ENCODE measurements around the gene OTOS. TPM values are rescaled to one million over a fixed set of nuclear protein-coding genes. Genes with fewer than 3 reads are reported as not detected.

Gene OTOS
- total and polyA plus RNA-seq, 2 experiments from 2014 or later = not detected

GRCh38 chr2:240184656-240185055 lies 44.2 kb upstream of the OTOS start:
- TF ChIP-seq EZH2 (IDR thresholded peaks at IDR 0.05; ENCODE audit: insufficient read depth, poor library complexity, severe bottlenecking) = no peak
- Histone ChIP-seq H3K4me3 (no peak overlapping the region), H4K20me1 (ENCODE audit: insufficient read depth) (no peaks in the 10 kb centered on the region), H3K9me2 (ENCODE audit: insufficient read depth) (no peaks in the 10 kb centered on the region), H3K36me3 (ENCODE audit: low read depth) (no peaks in the 10 kb centered on the region), H3K27me3 (replicated peaks; ENCODE audit: insufficient read depth) (peaks cover 79% of the 10 kb centered on the region), H3K9ac (no peak overlapping the region), H3K9me3 (ENCODE audit: low read depth) (no peaks in the 10 kb centered on the region), H3K27ac (no peak overlapping the region), H3F3A (ENCODE audit: insufficient read depth) (no peaks in the 10 kb centered on the region), H3K4me1 (ENCODE audit: insufficient read depth) (no peaks in the 10 kb centered on the region), H2AFZ (no peak overlapping the region), H3K79me2 (ENCODE audit: insufficient read depth) (no peaks in the 10 kb centered on the region), H3K4me2 (ENCODE audit: unreplicated experiment) (no peak overlapping the region)
- in situ Hi-C loops (cut with MboI) = no loop called here
- WGBS, 2 experiments (ENCODE audit: low coverage in 1 of 2, low lambda C conversion rate in 2 of 2, missing lambda C conversion rate in 2 of 2) = 18 to 23% methylated on average over 3 of the region's 3 CpGs
- no peak for DNase-seq

- no peak overlapping the region for H3K27ac ChIP-seq
Measured at GRCh38 chr2:240183875-240184590, 43.6 kb upstream of the OTOS start.

GRCh38 chr2:240183006-240183874 lies 42.8 kb upstream of the OTOS start:
- TF ChIP-seq EZH2 (IDR thresholded peaks at IDR 0.05; ENCODE audit: insufficient read depth, poor library complexity, severe bottlenecking) (no peak), EZH2phosphoT487 (IDR thresholded peaks at IDR 0.05; ENCODE audit: insufficient read depth, low read depth) (no peak)
- Histone ChIP-seq H3K79me2 (ENCODE audit: insufficient read depth) (no peaks in the 10 kb centered on the region), H4K20me1 (ENCODE audit: insufficient read depth) (no peaks in the 10 kb centered on the region), H3K36me3 (ENCODE audit: low read depth) (no peaks in the 10 kb centered on the region), H3K4me1 (ENCODE audit: insufficient read depth) (no peaks in the 10 kb centered on the region), H3K27ac (no peak overlapping the region), H3K27me3 (replicated peaks; ENCODE audit: insufficient read depth) (peaks cover 79% of the 10 kb centered on the region), H3K9me2 (ENCODE audit: insufficient read depth) (no peaks in the 10 kb centered on the region), H3K9me3 (ENCODE audit: low read depth) (no peaks in the 10 kb centered on the region), H3K4me3 (no peak overlapping the region), H3K9ac (no peak overlapping the region), H2AFZ (no peak overlapping the region), H3F3A (ENCODE audit: insufficient read depth) (no peaks in the 10 kb centered on the region), H3K4me2 (ENCODE audit: unreplicated experiment) (no peak overlapping the region)
- in situ Hi-C loops (cut with MboI) = no loop called here
- 44 to 47% methylated on average over 22 of the region's 22 CpGs for WGBS, 2 experiments (ENCODE audit: low coverage in 1 of 2, low lambda C conversion rate in 2 of 2, missing lambda C conversion rate in 2 of 2)
- no peak for DNase-seq

More at GRCh38 chr2:240183875-240184590, 43.6 kb upstream of the OTOS start:
- H3K4me2 ChIP-seq (ENCODE audit: unreplicated experiment) = no peak overlapping the region
- no peaks in the 10 kb centered on the region for H3K36me3 ChIP-seq (ENCODE audit: low read depth)
- no peak overlapping the region for H3K4me3 ChIP-seq
- no peaks in the 10 kb centered on the region for H3K79me2 ChIP-seq (ENCODE audit: insufficient read depth)
- TF ChIP-seq EZH2 (IDR thresholded peaks at IDR 0.05; ENCODE audit: insufficient read depth, poor library complexity, severe bottlenecking) = no peak
- TF ChIP-seq EZH2phosphoT487 (IDR thresholded peaks at IDR 0.05; ENCODE audit: insufficient read depth, low read depth) = no peak
- DNase-seq = no peak
- H2AFZ ChIP-seq = no peak overlapping the region
- peaks cover 79% of the 10 kb centered on the region for H3K27me3 ChIP-seq (replicated peaks; ENCODE audit: insufficient read depth)
- no peaks in the 10 kb centered on the region for H3K9me3 ChIP-seq (ENCODE audit: low read depth)
- in situ Hi-C loops (cut with MboI) = no loop called here
- H3K9ac ChIP-seq = no peak overlapping the region
- H3K9me2 ChIP-seq (ENCODE audit: insufficient read depth) = no peaks in the 10 kb centered on the region
- H3F3A ChIP-seq (ENCODE audit: insufficient read depth) = no peaks in the 10 kb centered on the region
- 41 to 42% methylated on average over 10 to 13 of the region's 13 CpGs for WGBS, 2 experiments (ENCODE audit: low coverage in 1 of 2, low lambda C conversion rate in 2 of 2, missing lambda C conversion rate in 2 of 2)
- no peaks in the 10 kb centered on the region for H3K4me1 ChIP-seq (ENCODE audit: insufficient read depth)
- H4K20me1 ChIP-seq (ENCODE audit: insufficient read depth) = no peaks in the 10 kb centered on the region

GRCh38 chr2:240182476-240182875 lies 42.0 kb upstream of the OTOS start:
- peaks cover 82% of the 10 kb centered on the region for H3K27me3 ChIP-seq (replicated peaks; ENCODE audit: insufficient read depth)
- no peaks in the 10 kb centered on the region for H4K20me1 ChIP-seq (ENCODE audit: insufficient read depth)
- 25 to 44% methylated on average over 4 of the region's 4 CpGs for WGBS, 2 experiments (ENCODE audit: low coverage in 1 of 2, low lambda C conversion rate in 2 of 2, missing lambda C conversion rate in 2 of 2)
- H3K4me2 ChIP-seq (ENCODE audit: unreplicated experiment) = no peak overlapping the region
- H3K9me3 ChIP-seq (ENCODE audit: low read depth) = no peaks in the 10 kb centered on the region
- H3K4me1 ChIP-seq (ENCODE audit: insufficient read depth) = no peaks in the 10 kb centered on the region
- in situ Hi-C loops (cut with MboI) = no loop called here
- TF ChIP-seq EZH2 (IDR thresholded peaks at IDR 0.05; ENCODE audit: insufficient read depth, poor library complexity, severe bottlenecking) (no peak), EZH2phosphoT487 (IDR thresholded peaks at IDR 0.05; ENCODE audit: insufficient read depth, low read depth) (no peak)
- no peak for DNase-seq
- no peaks in the 10 kb centered on the region for H3F3A ChIP-seq (ENCODE audit: insufficient read depth)
- H3K79me2 ChIP-seq (ENCODE audit: insufficient read depth) = no peaks in the 10 kb centered on the region
- H3K9ac ChIP-seq = no peak overlapping the region
- H3K27ac ChIP-seq = no peak overlapping the region
- H3K36me3 ChIP-seq (ENCODE audit: low read depth) = no peaks in the 10 kb centered on the region
- no peak overlapping the region for H2AFZ ChIP-seq
- H3K9me2 ChIP-seq (ENCODE audit: insufficient read depth) = no peaks in the 10 kb centered on the region
- H3K4me3 ChIP-seq = no peak overlapping the region
